GM19438 (cell line): Measurements from ENCODE around the gene USP49.
"Not testable (repeated sequence)": the region's sequence is repeated elsewhere in the genome, so short reads cannot be mapped to it uniquely, and the experiment has no call there.

Experiments used
- ATAC-seq: cut with Tn5 transposase; IDR thresholded peaks from one replicate; pipeline ENCODE4 v1.9.1; 2021; ENCODE audit warnings: low read depth; ENCODE audit not compliant: unreplicated experiment

Gene USP49

GRCh38 chr6:41783106-41783780 is 111.9 kb downstream of the USP49 start:
- no peak for ATAC-seq

- no peak for ATAC-seq
Measured at GRCh38 chr6:41781366-41781730, 113.8 kb downstream of the USP49 start.

- no peak for ATAC-seq
Measured at GRCh38 chr6:41780551-41781365, 114.4 kb downstream of the USP49 start, which contains the start of gene PRICKLE4. TSS of gene PRICKLE4 (plus strand) at chr6:41780782. CDS start at chr6:41783474, 2,692 bp downstream.

GRCh38 chr6:41779788-41780550 is 115.2 kb downstream of the USP49 start, which contains the start of gene FRS3:
TSS of gene FRS3 (minus strand) at chr6:41779900. CDS start at chr6:41776987, 2,913 bp downstream.
- peak; percentile 90 for ATAC-seq

GRCh38 chr6:41779336-41779735 is 115.8 kb downstream of the USP49 start:
- peak; percentile 2 for ATAC-seq

- no peak for ATAC-seq
Measured at GRCh38 chr6:41778895-41779294, 116.3 kb downstream of the USP49 start.

GRCh38 chr6:41777551-41778285 is 117.5 kb downstream of the USP49 start:
- ATAC-seq = no peak

GRCh38 chr6:41775293-41775882 is 119.8 kb downstream of the USP49 start:
- ATAC-seq = no peak

GRCh38 chr6:41774841-41775240 is 120.3 kb downstream of the USP49 start:
- no peak for ATAC-seq

- ATAC-seq = no peak
Measured at GRCh38 chr6:41771058-41771983, 123.9 kb downstream of the USP49 start.

GRCh38 chr6:41770381-41771057 is 124.7 kb downstream of the USP49 start:
- no peak for ATAC-seq

- no peak for ATAC-seq
Measured at GRCh38 chr6:41769376-41769775, 125.8 kb downstream of the USP49 start.

- ATAC-seq = no peak
Measured at GRCh38 chr6:41768545-41769308, 126.4 kb downstream of the USP49 start.

GRCh38 chr6:41767112-41767833 is 127.9 kb downstream of the USP49 start:
- ATAC-seq = no peak

- not testable (repeated sequence) for ATAC-seq
Measured at GRCh38 chr6:41766043-41766664, 129.0 kb downstream of the USP49 start.

GRCh38 chr6:41763470-41763869 is 131.7 kb downstream of the USP49 start:
- no peak for ATAC-seq
